HAP-1 (cell line): ENCODE results near the gene CCDC70.
A peak's percentile ranks its signal among the peaks of the same experiment; 100 is the strongest.

Experiments used
- DNase-seq, 2 experiments: peaks; one replicate each; pipeline ENCODE4 v3.0.0-alpha.2; 2016 to 2020; ENCODE audit warnings: low spot score in 2 of 2
- H3K27me3 ChIP-seq: fragments of 250-450 bp; sonication (Bioruptor Pico); 2 replicates; pipeline ENCODE4 v1.5.1; 2020; ENCODE audit warnings: low read depth, mild to moderate bottlenecking, moderate library complexity
- H3K36me3 ChIP-seq: fragments of 250-450 bp; sonication (Bioruptor Pico); replicated peaks from 2 replicates; pipeline ENCODE4 v1.5.1; 2020; ENCODE audit warnings: mild to moderate bottlenecking
- H3K4me1 ChIP-seq: fragments of 250-450 bp; sonication (Bioruptor Pico); 2 replicates; pipeline ENCODE4 v1.5.1; 2020; ENCODE audit warnings: mild to moderate bottlenecking
- H3K4me3 ChIP-seq: fragments of 250-450 bp; sonication (Bioruptor Pico); 2 replicates; pipeline ENCODE4 v1.5.1; 2020; ENCODE audit warnings: mild to moderate bottlenecking, moderate library complexity
- H3K9me3 ChIP-seq: fragments of 250-450 bp; sonication (Bioruptor Pico); 2 replicates; pipeline ENCODE4 v1.5.1; 2020; ENCODE audit warnings: mild to moderate bottlenecking, moderate library complexity
- in situ Hi-C: fragments of 300-500 bp; cut with MboI; formaldehyde crosslinking; loops from 3 replicates; pipeline ENCODE4 v1.14.3; 2020; ENCODE audit warnings: low sequenced_read_pairs, inconsistent platforms, mixed read lengths

Gene CCDC70

DNA sequence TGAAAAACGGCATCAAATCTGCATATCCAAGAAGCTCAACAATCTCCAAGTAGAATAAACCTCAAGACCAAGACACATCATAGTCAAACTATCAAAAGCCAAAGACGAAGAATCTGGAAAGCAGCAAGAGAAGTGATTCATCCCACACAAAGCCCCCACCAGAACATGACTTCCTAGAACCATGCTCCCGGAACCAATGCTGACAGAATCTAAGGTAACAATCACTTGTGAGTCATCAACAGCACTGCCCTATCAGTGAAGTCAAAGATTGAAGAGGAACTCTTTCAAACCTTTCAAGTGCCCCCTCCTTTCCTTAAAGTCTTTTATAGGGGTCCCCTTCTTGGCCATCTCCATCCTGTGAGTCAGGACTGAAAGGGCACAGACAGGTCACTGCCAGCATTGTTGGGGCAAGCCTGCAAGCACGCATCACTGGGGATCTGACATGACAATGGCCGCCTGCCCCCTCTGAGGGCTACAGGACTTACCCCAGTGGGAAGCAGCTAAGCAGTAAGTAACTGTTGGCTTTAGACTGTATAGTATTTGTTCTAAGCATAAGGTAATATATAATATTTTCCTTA, at the start of gene CCDC70:
Gene CCDC70, plus strand, starts transcription at position 247 of the 578 bp plus-strand sequence. CDS start 3,443 bp downstream, outside the sequence.
- H3K27me3 ChIP-seq: peaks cover 18% of the 10 kb centered on the region
- no peaks in the 10 kb centered on the region for H3K36me3 ChIP-seq
- H3K9me3 ChIP-seq: no peaks in the 10 kb centered on the region
- in situ Hi-C loops: no loop called here
- no peak within 1 kb of the TSS for H3K4me3 ChIP-seq
- no peaks in the 10 kb centered on the region for H3K4me1 ChIP-seq
- no peak for DNase-seq

DNA sequence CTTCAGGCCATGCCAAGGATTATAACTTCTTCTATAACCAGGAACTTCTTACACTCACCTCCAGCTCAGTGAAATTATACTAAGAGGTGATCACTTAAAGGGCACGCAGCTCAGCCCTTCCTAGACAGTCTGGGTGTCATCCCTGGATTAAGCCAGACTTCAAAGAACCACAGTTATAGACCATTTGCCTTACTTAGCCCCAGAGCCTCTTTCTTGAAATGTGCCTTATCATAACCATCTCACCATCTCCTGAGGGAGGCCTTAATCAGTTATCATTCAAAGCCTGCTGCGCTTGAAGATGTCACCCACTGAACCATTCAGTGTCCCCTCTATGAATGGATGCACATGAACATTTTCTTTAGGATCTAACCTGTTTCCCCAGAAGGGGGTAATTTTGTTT, 47.7 kb upstream of the CCDC70 start:
- Histone ChIP-seq H3K27me3 (0 out of 2 replicates have a peak, but pooled peaks cover 9% of the 10 kb centered on the region), H3K4me1 (no peaks in the 10 kb centered on the region), H3K36me3 (no peaks in the 10 kb centered on the region), H3K9me3 (no peaks in the 10 kb centered on the region), H3K4me3 (no peak overlapping the region)
- in situ Hi-C loops: no loop called here
- no peak for DNase-seq

DNA sequence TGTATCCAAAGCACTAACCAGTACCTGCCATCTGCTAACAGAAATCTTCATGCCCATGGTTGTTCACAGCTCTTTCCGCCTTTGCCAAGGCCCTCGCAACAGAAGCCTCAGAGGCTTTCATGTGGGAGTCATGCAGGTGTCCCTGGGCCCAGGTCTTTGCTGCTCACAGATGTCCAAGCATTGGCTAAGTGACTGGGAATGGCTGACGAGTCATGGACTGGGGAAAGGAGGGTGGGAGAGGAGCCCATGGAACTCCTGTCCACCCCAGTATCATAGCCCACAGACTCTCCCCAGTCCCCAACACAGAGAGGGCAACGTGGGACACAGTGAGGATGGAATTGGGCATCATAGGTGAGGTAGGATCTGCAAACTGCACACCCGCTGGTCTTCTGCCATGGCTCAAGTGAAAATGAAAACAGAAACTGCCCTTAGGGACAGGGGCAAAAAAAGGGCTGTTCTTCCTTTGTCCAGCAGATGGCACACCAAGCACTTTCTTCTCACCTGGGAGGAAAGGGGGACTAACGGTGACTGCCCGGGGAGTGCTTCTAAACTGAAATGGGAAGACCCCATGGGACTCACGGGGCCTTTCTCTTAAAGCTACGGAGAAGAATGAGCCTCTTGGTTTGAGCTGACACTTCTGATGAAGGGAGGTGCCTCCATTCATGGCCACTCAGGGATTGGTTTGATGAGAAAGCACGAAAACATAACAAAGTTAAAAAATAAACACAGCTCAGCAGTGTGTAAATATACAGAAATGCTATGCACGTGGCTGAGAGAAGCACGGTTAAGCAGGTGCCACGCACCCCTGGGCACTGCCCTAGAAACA, 46.7 kb upstream of the CCDC70 start:
- Histone ChIP-seq H3K4me3 (no peak overlapping the region), H3K4me1 (no peaks in the 10 kb centered on the region), H3K36me3 (no peaks in the 10 kb centered on the region), H3K9me3 (no peaks in the 10 kb centered on the region), H3K27me3 (peaks cover 13% of the 10 kb centered on the region)
- peak; percentile 45 to 82 for DNase-seq
- in situ Hi-C loops: no loop called here

DNA sequence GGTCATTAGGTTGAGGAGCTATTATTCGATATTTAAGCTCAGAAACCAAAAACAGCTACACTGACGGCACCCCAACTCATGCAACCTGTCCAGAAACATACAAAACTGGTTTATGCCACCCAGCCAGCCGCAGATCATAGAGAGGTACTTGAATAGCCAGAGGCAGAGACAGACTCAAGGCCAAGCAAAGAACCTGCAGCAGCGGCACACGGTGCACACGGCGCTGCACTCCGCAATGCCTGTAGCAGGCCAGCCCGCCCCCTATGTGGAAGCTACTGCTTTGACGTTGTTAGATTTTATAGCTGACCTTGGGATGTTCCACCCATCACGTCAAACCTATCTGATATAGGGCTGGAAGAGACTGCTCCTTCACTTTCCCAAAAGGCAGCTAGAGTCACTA, 45.9 kb upstream of the CCDC70 start:
- DNase-seq: no peak
- H3K4me3 ChIP-seq: no peak overlapping the region
- no peaks in the 10 kb centered on the region for H3K4me1 ChIP-seq
- in situ Hi-C loops: no loop called here
- no peaks in the 10 kb centered on the region for H3K36me3 ChIP-seq
- H3K27me3 ChIP-seq: peaks cover 16% of the 10 kb centered on the region
- H3K9me3 ChIP-seq: no peaks in the 10 kb centered on the region

DNA sequence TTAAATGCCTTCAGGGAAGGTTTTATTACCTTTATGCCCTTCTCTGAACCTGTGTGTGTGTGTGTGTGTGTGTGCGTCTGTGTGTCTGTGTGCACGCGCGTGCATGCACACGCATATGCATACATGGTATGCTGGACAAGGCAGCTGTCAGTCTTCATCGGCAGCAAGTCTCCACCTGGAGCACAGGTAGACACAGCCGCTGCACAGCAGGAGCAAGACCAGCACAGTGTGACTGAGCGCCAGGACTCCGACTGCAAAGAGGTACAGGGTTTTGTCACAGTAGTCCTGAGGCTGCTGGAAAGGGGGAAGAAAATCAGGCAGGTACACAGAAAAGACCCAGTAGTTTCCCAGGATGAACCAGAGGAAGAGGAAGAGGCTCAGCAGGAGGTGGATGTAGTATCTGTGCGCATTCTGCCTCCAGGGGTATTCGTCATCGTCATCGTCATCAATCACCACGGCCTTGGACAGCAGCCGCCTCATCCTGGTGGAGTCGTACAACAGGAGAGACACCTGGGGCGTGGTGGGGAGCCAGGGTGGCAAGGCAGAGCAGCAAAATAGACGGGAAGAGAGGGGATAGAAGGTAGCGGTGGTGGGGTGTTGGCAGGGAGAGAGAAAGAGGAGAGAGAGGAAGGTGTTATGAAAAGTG, 45.0 kb upstream of the CCDC70 start:
- H3K4me3 ChIP-seq: no peak overlapping the region

DNA sequence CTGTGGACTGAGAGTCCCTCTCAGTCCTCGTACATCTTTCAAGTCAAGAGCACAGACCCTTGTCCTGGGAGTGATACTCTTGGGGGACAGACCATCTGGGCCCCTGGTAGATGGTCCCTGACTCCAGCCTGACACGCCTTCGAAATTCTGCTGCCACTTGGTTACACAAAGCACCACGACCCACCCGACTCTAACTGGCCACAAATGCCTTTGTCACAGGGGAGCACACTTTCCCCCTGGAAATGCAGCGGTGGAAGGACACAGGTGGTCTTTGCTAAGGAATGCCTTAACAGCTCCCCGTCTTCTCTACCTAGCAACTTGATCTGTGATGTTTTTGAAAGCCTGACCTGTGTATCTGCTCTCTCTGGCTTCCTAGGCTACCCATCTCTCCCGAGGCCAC, 44.1 kb upstream of the CCDC70 start:
- in situ Hi-C loops: no loop called here
- H3K4me1 ChIP-seq: no peaks in the 10 kb centered on the region
- H3K27me3 ChIP-seq: peaks cover 18% of the 10 kb centered on the region
- no peak overlapping the region for H3K4me3 ChIP-seq
- no peaks in the 10 kb centered on the region for H3K36me3 ChIP-seq
- DNase-seq: no peak
- H3K9me3 ChIP-seq: no peaks in the 10 kb centered on the region

More for the DNA sequence above, 45.0 kb upstream of the CCDC70 start:
- in situ Hi-C loops: no loop called here
- no peak for DNase-seq
- Histone ChIP-seq H3K9me3 (no peaks in the 10 kb centered on the region), H3K36me3 (no peaks in the 10 kb centered on the region), H3K4me1 (no peaks in the 10 kb centered on the region), H3K27me3 (peaks cover 16% of the 10 kb centered on the region)

DNA sequence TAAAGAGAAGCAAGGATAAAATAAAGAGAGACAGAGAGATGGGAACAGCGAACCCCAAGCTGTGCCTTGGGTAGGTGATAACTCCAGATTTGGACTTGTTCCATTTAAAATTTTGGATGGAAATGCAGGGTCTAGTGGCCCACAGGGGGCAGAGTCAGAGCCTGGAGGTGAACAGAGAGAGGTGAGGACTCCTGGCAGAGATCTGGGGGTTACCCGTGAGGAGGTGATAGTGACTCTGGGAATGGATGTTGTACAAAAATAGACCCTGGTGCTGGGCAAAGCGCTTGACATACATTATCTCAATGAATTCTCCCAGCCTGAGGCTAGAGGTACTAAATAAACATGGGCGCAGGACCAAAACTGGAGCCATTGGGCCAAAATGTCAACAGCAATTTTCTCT, 43.5 kb upstream of the CCDC70 start:
- H3K4me1 ChIP-seq: no peaks in the 10 kb centered on the region
- in situ Hi-C loops: no loop called here
- no peaks in the 10 kb centered on the region for H3K36me3 ChIP-seq
- H3K9me3 ChIP-seq: no peaks in the 10 kb centered on the region
- DNase-seq: no peak
- peaks cover 18% of the 10 kb centered on the region for H3K27me3 ChIP-seq
- no peak overlapping the region for H3K4me3 ChIP-seq

DNA sequence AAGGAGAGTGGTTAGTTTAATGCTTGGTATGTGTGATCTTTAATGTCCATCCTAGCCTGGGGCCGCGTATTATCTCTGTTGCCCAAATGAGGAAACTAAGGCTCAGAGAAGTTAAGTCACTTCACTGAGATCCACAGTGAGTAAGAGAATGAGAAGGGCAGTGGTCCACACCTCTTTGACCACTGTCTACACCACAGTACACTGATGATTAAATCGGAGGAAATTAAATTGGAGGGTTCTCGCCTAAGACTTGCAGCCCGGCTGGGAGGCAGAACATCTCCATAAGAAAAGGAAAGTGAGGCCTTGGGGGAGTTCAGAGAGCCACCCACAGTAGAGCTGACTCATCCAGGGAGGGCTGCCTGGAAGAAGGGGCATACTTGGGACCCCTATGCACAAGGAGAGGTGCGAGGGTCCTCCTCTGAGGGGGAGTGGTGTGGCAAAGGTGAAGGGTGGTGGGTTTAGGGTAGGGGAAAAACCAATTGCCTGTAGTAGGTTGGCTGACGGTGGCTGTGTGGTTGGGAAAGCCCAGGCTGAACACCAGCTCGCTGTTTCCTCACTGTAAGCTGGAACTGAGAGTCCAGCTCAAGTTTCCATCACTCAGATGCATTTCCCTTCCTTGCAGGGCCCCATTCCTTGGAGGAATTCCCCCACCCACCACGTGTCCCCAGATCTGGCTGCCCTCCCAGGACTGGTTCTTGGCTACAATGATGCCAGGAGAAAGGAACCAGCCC, 42.8 kb upstream of the CCDC70 start:
- no peaks in the 10 kb centered on the region for H3K36me3 ChIP-seq
- no peak overlapping the region for H3K4me3 ChIP-seq
- no peaks in the 10 kb centered on the region for H3K4me1 ChIP-seq
- in situ Hi-C loops: no loop called here
- no peaks in the 10 kb centered on the region for H3K9me3 ChIP-seq
- peaks cover 18% of the 10 kb centered on the region for H3K27me3 ChIP-seq
- DNase-seq: no peak

DNA sequence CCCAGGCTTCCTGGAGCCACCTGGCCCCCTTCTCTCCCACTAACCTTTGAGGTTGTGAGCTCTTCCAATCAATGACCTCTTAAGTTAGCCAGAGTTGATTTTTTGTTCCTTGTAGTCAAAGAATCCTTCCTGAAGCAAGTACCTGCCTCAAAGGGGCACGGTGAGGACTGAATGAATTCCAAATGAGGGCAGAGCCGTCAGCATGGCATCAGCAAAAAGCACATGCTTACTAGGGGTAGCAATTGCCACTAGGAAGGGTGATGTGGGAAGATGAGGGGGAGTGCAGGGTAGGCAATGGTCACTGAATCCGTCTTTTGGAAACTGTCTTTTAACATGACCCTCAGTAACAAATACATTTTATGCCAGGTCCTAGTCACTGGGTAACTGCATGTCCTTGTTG, 42.2 kb upstream of the CCDC70 start:
- Histone ChIP-seq H3K27me3 (peaks cover 18% of the 10 kb centered on the region), H3K36me3 (no peaks in the 10 kb centered on the region), H3K9me3 (no peaks in the 10 kb centered on the region), H3K4me1 (no peaks in the 10 kb centered on the region), H3K4me3 (no peak overlapping the region)
- DNase-seq: no peak
- in situ Hi-C loops: no loop called here

DNA sequence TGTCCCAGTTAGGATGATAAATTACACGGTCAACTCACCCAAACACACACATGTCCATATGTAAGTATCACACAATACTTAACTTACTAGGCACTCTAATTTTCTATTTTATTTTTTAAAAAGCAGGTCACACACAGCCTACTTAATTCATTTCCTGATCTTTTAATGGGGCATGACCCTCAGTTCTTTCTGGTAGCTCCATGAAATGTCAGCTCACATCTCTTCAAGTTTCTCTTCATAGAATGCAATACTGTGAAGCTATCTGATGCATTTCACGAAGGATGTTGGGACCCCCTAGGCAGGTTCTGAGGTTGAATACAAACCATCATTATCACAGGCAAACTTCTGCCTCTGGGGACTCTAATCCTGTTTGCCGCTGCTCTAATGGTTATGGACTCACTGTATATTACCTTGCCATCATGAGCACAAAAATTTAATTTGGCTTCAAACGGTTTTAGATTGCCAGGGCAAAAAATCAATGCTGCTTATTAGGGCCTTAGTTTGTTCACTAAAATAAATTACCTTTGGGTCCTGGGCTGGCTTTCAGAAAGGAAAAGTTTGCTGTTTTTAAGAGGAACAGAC, 41.7 kb upstream of the CCDC70 start:
- Histone ChIP-seq H3K4me1 (peaks cover 3% of the 10 kb centered on the region; the same call in 1 of the 2 replicates), H3K27me3 (peaks cover 18% of the 10 kb centered on the region), H3K4me3 (no peak overlapping the region), H3K36me3 (no peaks in the 10 kb centered on the region), H3K9me3 (no peaks in the 10 kb centered on the region)
- DNase-seq: no peak
- in situ Hi-C loops: loop anchor here (5.0 kb wide), 1 partner anchor 302 kb away; no protein-coding TSS in a partner anchor

DNA sequence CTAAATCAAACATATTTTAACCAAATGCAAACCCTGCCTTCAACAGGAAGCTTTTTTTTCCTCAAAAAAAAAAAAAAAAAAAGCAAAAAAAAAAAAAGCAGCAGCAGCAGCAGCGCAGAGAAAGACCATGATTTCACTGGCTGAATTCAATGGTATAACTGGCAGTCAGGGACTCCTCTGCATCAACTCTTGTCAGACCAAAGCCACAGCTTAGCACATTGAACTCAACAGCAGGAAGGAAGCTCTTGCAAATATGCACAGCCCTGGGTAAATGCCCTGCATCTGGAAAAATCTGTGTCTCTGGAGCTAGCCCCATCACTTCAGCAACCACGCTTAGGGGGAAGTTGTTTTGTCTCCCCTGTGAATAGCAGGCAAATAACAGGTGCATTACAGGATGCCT, 40.2 kb upstream of the CCDC70 start:
- no peaks in the 10 kb centered on the region for H3K9me3 ChIP-seq
- H3K27me3 ChIP-seq: peaks cover 18% of the 10 kb centered on the region
- in situ Hi-C loops: loop anchor here (5.0 kb wide), 1 partner anchor 301 kb away; no protein-coding TSS in a partner anchor
- no peak for DNase-seq
- peaks cover 3% of the 10 kb centered on the region; the same call in 1 of the 2 replicates for H3K4me1 ChIP-seq
- no peaks in the 10 kb centered on the region for H3K36me3 ChIP-seq
- H3K4me3 ChIP-seq: no peak overlapping the region

DNA sequence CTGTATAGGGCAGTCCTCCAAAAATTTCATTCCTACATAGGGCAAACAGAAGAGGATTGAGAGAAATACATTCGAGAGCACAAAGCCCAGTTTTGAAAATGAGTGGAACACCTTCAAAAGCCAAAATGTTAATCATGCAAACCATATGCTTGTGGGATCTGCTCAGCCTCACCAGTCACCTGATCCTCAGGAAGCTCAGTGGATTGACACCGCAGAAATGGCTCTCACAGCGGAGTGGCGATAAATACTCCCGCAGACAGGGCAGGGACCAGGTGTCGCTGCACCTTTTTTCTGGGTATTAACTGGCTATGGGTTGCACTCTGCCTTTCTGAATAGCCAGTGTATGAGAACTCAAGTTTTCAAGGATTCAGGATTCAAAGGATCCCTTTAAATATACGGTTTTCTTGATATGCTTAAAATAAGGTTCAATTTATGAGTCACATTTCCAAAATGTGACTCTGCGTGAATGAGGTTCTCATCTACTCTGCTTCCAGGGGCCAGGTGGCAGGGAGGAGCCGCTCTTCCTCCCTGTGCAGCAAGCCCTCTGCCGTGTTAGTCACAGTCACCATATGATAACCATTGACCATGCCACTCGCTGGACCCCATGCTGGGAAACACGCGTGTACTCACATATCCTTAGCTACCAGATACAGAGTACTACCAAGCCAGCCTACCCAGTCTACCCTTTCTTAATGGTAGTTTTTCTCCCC, 39.5 kb upstream of the CCDC70 start:
- Histone ChIP-seq H3K9me3 (no peaks in the 10 kb centered on the region), H3K27me3 (peaks cover 18% of the 10 kb centered on the region), H3K36me3 (no peaks in the 10 kb centered on the region), H3K4me3 (no peak overlapping the region), H3K4me1 (peaks cover 3% of the 10 kb centered on the region; the same call in 1 of the 2 replicates)
- DNase-seq: no peak
- in situ Hi-C loops: loop anchor here (5.0 kb wide), 1 partner anchor 300 kb away; no protein-coding TSS in a partner anchor
